RWPE2 (cell line): ENCODE data around the gene DENND4A.

ENCODE experiments used
- ATAC-seq: fragments of 200-7000 bp; cut with Tn5 transposase; 3 replicates; pipeline ENCODE4 v1.9.1; 2021; ENCODE audit warnings: low read depth
- DNase-seq: peaks from one replicate; pipeline ENCODE4 v3.0.0-alpha.2; 2020; ENCODE audit warnings: low spot score
- H3K27ac ChIP-seq: fragments of 450-650 bp; 2 replicates; pipeline ENCODE4 v1.5.1; 2017; ENCODE audit warnings: mild to moderate bottlenecking; ENCODE audit not compliant: poor library complexity, severe bottlenecking
- H3K27me3 ChIP-seq: fragments of 250-450 bp; sonication (Bioruptor Pico); 2 replicates; pipeline ENCODE4 v1.5.1; 2021; ENCODE audit warnings: mild to moderate bottlenecking, moderate library complexity; ENCODE audit not compliant: insufficient read depth, poor library complexity, severe bottlenecking
- H3K36me3 ChIP-seq: fragments of 250-450 bp; sonication (Bioruptor Pico); 2 replicates; pipeline ENCODE4 v1.5.1; 2020; ENCODE audit warnings: low read depth, mild to moderate bottlenecking, moderate library complexity
- H3K4me1 ChIP-seq: fragments of 250-450 bp; sonication (Bioruptor Pico); 2 replicates; pipeline ENCODE4 v1.5.1; 2021; ENCODE audit warnings: mild to moderate bottlenecking, moderate library complexity; ENCODE audit not compliant: insufficient read depth, poor library complexity, severe bottlenecking
- H3K4me3 ChIP-seq: fragments of 250-450 bp; sonication (Bioruptor Pico); 2 replicates; pipeline ENCODE4 v1.5.1; 2021; ENCODE audit warnings: mild to moderate bottlenecking, moderate library complexity; ENCODE audit not compliant: severe bottlenecking
- H3K9me3 ChIP-seq: fragments of 250-450 bp; sonication (Bioruptor Pico); 2 replicates; pipeline ENCODE4 v1.5.1; 2021; ENCODE audit warnings: mild to moderate bottlenecking, moderate library complexity; ENCODE audit not compliant: severe bottlenecking
- CTCF ChIP-seq: fragments of 450-650 bp; IDR thresholded peaks from one replicate; pipeline ENCODE4 v1.5.1; 2017; ENCODE audit warnings: mild to moderate bottlenecking, moderate library complexity; ENCODE audit not compliant: poor library complexity, severe bottlenecking

DENND4A gene

DNA sequence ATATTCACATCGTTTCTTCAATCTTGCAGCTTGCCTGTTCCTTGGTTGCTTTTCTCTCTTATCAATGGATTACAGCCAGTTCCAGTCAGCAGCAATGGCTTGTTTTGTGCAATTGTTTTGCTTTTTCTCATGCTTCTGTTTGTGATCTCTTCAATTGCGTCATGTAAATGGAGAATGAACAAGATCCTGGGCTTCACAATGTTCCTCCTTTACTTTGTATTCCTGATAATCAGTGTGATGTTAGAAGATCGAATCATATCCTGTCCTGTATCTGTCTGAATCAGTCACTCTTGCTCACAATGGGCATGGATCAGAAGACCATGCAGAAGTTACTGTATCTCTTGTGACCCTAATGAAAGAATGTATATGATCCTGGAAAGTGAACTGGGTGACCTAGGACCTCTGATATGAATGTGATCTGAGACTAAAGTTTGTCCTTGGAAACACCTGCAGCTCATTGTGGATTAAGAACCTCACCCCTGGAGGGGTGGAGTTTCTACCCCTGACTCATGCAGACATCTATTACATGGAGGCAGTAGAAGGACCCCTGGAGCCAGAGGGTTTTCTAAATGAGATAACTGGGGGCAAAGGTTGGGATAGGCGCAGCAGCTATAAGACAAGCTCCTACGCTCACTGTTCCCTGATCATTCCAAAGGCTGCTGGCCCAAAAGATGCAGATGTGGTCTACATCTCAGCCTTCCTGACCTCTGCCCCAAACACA lies 138.1 kb downstream of the DENND4A start:
- Histone ChIP-seq H3K36me3 (peaks cover 16% of the 10 kb centered on the region), H3K4me3 (no peak overlapping the region), H3K27ac (peak overlapping the region; percentile 5), H3K9me3 (no peaks in the 10 kb centered on the region), H3K4me1 (peaks cover 20% of the 10 kb centered on the region), H3K27me3 (no peaks in the 10 kb centered on the region)
- ATAC-seq (peak; percentile 24; the same call in 1 of the 3 replicates), DNase-seq (no peak)
- TF ChIP-seq CTCF = no peak

- H3K27me3 ChIP-seq = no peaks in the 10 kb centered on the region
- no peak for DNase-seq
- no peak for TF ChIP-seq CTCF
- H3K27ac ChIP-seq = peak overlapping the region; percentile 5
- H3K36me3 ChIP-seq = peaks cover 10% of the 10 kb centered on the region
- no peaks in the 10 kb centered on the region for H3K9me3 ChIP-seq
- ATAC-seq = peak; percentile 56
- H3K4me1 ChIP-seq = peaks cover 20% of the 10 kb centered on the region
- no peak overlapping the region for H3K4me3 ChIP-seq
Observed at GRCh38 chr15:65653341-65653740, 138.8 kb downstream of the DENND4A start.

DNA sequence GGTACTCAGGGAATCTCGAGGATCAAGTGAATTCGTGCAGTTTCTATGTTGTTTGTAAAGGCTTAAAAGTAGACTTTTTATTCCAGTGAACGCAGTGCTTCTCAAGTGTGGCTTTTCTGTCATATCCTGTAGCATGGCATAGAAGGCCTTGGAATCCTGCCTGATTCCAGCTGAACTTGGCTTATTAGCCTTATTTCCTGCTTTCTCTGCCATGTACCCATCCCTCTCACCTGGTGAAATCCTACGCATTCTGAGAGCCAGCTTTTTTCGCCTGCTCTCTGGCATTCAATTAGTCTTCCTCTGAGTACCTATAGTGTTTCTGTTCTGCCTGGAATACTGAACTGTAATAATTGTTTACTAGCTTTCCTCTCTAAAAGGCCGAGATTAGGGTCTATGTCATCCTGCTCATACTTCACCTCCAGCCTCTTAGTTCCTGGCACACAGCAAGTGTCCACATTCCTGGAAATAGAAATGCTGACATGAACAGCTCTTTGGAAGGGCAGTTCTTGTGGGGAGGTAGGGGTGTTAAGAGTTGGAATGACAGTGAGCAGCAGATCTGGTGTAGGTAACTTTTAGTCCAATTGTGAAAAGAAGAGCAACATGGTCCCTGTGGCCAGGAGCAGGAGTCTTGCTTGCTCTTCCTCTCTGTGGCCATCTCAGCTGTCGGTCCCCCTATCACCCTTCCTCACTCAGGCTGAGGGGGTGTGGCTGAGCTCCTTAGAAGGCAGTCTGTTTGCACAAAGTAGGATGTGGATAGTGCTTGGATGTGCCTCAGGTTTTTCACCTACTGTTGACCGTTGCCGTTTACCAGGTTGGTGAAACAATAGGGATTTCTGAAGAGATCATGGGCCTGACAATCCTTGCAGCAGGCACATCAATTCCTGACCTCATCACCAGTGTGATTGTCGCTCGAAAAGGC lies 140.0 kb downstream of the DENND4A start:
- Histone ChIP-seq H3K27ac (no peak overlapping the region), H3K4me3 (no peak overlapping the region), H3K9me3 (no peaks in the 10 kb centered on the region), H3K27me3 (no peaks in the 10 kb centered on the region), H3K36me3 (peaks cover 9% of the 10 kb centered on the region; the same call in 1 of the 2 replicates), H3K4me1 (peaks cover 20% of the 10 kb centered on the region)
- ATAC-seq (no peak), DNase-seq (no peak)
- TF ChIP-seq CTCF = no peak

GRCh38 chr15:65651042-65651322 lies 141.1 kb downstream of the DENND4A start:
- H3K27ac ChIP-seq = no peak overlapping the region
- peaks cover 20% of the 10 kb centered on the region for H3K4me1 ChIP-seq
- no peaks in the 10 kb centered on the region for H3K27me3 ChIP-seq
- ATAC-seq (no peak), DNase-seq (no peak)
- no peaks in the 10 kb centered on the region for H3K9me3 ChIP-seq
- H3K4me3 ChIP-seq = no peak overlapping the region
- H3K36me3 ChIP-seq = peaks cover 9% of the 10 kb centered on the region; the same call in 1 of the 2 replicates
- TF ChIP-seq CTCF = no peak
